Urinary bladder (tissue), 4 donors: ENCODE results near the gene CPT1A. TPM values are rescaled to one million over a fixed set of nuclear protein-coding genes. Genes with fewer than 3 reads are reported as not detected.
"Not testable (repeated sequence)": the region's sequence is repeated elsewhere in the genome, so short reads cannot be mapped to it uniquely, and the experiment has no call there.

ENCODE experiments used
- DNase-seq: peaks from one replicate; pipeline ENCODE4 v3.0.0-alpha.2; 2015; ENCODE audit errors: extremely low spot score
- H3K27ac ChIP-seq: one replicate; pipeline ENCODE4 v1.5.1; 2013; ENCODE audit warnings: low read depth, mild to moderate bottlenecking, moderate library complexity
- H3K36me3 ChIP-seq: one replicate; pipeline ENCODE4 v1.6.1; 2013; ENCODE audit warnings: mild to moderate bottlenecking, moderate library complexity; ENCODE audit not compliant: insufficient read depth
- H3K4me1 ChIP-seq: one replicate; pipeline ENCODE4 v1.6.1; 2013; ENCODE audit warnings: mild to moderate bottlenecking, moderate library complexity; ENCODE audit not compliant: insufficient read depth
- H3K4me3 ChIP-seq: one replicate; pipeline ENCODE4 v1.5.1; 2013; ENCODE audit warnings: low read depth, low read length
- WGBS: extraction: QIAGEN DNeasy Blood & Tissue Kit; methylation state at CpG from one replicate; pipeline ENCODE4 v1.1.7; 2013; 5-methylcytosine and 5-hydroxymethylcytosine counted together
- polyA plus RNA-seq: library from polyadenylated mRNA; stranded (reverse); fragments of 200-250 nt; gene quantifications from one replicate; pipeline ENCODE4 v1.2.3, GENCODE V29; 2013
- total RNA-seq: library from RNA; depleted of rRNA; stranded (reverse); fragments of >200 nt; gene quantifications from one replicate; pipeline ENCODE4 v1.2.3, GENCODE V29; 2014
- donor health status: healthy with polysubstance abuse.
- donor health status: healthy.

Gene CPT1A
- total RNA-seq, result 20.4 TPM
- 24.5 TPM for polyA plus RNA-seq

DNA sequence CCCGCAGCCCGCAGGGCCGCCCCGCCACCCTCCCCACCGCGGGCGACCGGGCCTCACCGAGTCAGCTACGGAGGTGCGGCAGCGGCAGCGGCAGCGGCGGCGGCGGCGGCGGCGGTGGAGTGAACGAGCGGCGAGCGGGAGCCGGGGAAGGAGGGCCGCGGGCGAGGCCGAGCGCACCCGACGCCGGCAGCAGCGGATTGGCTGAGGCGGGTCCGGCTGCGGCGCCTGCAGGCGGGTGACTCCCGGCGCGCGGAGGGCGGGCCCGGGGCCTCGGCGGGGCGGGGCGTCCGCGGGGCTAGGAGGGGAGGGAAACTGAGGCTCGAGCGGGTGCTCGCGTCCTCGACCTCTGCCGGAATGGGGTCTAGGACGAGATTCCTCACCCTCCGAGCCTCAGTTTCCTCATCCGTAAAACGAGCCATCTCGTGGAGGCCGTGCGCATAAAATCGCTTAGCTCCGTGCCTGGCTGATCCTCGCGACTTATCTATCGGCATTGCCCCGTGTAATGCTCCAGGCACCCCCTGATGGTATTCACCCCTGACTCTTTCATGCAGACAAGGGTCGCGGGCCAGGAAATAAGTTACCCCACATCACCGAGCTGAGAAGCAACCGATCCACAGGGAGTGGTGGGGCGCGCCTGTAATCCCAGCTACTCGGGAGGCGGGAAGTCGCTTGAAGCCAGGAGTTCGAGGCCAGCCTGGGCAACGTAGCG lies at the start of gene CPT1A:
Gene CPT1A, minus strand, starts transcription at position 199 of the 709 bp plus-strand sequence. CDS start 26,442 bp downstream, outside the sequence.
- Histone ChIP-seq H3K4me1 (peaks cover 3% of the 10 kb centered on the region), H3K36me3 (no peaks in the 10 kb centered on the region), H3K4me3 (peak within 1 kb of the TSS; percentile 92), H3K27ac (peak within 1 kb of the TSS; percentile 87)
- DNase-seq, result no peak
- 5% methylated on average over 82 of the region's 82 CpGs for WGBS

DNA sequence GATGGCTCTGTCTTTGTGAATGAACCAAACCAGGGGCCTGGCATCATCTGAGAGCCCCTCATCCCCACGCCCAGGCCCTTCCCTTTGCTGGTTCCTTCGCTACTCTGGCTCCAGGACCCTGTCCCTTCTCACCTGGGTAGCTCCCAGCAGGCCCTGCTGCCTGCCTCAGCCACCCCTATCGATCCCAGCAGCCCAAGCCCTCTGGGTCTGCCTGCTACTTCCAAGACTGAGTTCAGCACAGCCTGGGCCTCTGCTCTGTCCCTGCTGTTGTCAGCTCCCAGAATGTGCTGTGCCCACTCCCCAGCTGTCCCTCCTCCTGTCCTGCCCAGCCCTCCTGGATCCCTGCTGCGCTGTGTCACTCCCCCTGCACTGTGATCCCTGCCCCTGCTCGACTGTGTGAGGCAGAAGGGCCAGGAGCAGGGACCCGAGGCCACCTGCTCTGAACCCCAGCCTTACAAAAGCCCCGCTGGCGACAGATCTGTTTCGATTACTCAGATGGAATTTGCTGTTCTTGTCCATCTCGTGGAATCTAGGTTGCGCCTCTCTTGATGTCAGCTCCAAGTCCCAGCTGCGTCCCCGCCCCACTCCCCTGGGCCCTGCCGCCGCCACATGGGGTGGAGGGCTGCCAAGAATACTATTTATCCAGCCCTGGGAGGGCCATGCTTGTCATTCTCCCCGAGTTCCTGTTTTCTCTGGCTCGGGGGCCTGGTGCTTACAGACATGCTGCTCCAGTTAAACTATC lies 48.9 kb upstream of the CPT1A start:
- no peak overlapping the region for H3K4me3 ChIP-seq
- peak overlapping the region; percentile 60 for H3K27ac ChIP-seq
- no peaks in the 10 kb centered on the region for H3K4me1 ChIP-seq
- no peak for DNase-seq
- 48% methylated on average over 17 of the region's 17 CpGs for WGBS
- no peaks in the 10 kb centered on the region for H3K36me3 ChIP-seq

DNA sequence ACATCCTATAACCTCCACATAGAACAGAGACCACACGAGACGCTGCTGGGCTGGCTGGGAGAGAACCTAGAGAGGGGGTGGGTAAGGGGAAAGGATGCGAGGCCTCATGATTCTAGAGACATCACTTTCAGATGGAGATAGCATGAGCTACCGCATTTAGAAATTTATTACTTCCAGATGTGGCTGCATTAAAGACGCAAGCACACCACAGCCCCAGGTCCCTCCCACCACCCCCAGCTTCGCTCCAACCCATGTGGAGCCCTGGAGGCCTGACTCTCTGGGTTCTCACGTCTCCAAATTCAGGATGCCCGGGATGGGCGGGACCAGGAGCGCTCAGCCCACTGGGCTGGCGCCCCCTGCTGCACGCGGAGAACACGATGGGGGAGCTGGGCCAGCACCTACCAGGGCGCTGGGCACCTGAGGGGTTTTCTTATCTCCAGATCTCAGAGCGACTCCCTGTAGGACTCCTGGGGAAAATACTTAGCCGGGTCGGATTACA lies 48.3 kb upstream of the CPT1A start:
- no peak overlapping the region for H3K27ac ChIP-seq
- no peaks in the 10 kb centered on the region for H3K36me3 ChIP-seq
- 34% methylated on average over 18 of the region's 18 CpGs for WGBS
- no peak overlapping the region for H3K4me3 ChIP-seq
- no peaks in the 10 kb centered on the region for H3K4me1 ChIP-seq
- DNase-seq, result no peak

GRCh38 chr11:68884827-68885226 lies 43.1 kb upstream of the CPT1A start:
- H3K4me1 ChIP-seq, H3K36me3 ChIP-seq, H3K4me3 ChIP-seq, DNase-seq, H3K27ac ChIP-seq: not testable (repeated sequence)
- 91% methylated on average over 15 of the region's 15 CpGs for WGBS

DNA sequence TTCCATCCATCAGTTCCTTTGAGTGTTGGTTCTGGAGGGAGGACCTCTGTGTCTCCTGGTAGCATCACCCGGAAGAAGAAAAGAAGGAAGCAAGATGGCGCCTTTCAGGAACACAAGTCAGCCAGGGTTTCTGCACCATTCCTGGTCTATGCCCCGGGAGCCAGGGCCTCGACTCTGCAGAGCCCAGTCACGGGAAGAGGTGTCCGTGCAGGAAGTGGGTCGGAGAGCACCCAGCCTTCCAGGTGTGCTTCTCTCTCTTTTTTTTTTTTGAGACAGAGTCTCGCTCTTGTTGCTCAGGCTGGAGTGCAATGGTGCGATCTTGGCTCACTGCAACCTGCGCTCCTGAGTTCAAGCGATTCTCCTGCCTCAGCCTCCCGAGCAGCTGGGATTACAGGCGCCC lies 40.7 kb upstream of the CPT1A start:
- DNase-seq, result no peak
- H3K36me3 ChIP-seq, result no peaks in the 10 kb centered on the region
- no peak overlapping the region for H3K4me3 ChIP-seq
- WGBS, result 88% methylated on average over 13 of the region's 13 CpGs
- H3K4me1 ChIP-seq, result no peaks in the 10 kb centered on the region
- H3K27ac ChIP-seq, result no peak overlapping the region

DNA sequence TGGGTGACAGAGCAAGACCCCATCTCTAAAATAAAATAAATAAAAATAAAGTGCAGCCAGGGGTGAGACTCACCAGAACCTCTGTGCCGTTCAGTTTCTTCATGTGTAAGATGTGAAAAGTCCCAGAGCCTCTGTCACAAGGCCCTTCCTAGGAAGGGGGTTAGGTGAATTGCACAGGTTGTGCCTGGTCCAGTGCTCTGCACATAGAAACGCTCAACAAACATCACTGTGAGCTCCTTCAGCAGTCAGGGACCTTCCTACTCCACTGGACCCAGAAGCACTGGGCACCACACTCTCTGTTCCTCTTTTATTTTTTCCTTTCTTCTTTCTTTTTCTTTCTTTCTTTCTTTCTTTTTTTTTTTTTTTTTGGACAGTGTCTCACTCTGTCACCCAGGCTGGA lies 39.6 kb upstream of the CPT1A start:
- Histone ChIP-seq H3K36me3 (no peaks in the 10 kb centered on the region), H3K4me1 (no peaks in the 10 kb centered on the region), H3K4me3 (no peak overlapping the region), H3K27ac (no peak overlapping the region)
- 96% methylated on average over 2 of the region's 2 CpGs for WGBS
- no peak for DNase-seq

DNA sequence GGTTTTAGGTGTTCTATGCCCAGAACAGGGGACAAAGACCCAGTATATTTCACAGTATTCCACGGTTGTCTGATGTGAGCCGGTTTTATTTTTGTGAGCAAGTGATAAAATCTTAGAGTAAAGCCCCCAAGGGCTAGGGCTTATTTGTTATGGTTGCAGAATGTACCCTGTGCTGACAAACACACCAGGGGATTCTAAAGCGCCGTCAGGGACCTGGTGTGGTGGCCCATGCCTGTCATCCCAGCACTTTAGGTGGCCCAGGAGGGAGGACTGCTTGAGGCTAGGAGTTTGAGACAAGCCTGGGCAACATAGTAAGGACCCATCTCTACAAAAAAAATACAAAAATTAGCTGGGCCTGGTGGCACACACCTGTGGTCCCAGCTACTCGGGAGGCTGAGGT lies 39.1 kb upstream of the CPT1A start:
- Histone ChIP-seq H3K27ac (no peak overlapping the region), H3K4me1 (no peaks in the 10 kb centered on the region)
- 95% methylated on average over 5 of the region's 5 CpGs for WGBS

GRCh38 chr11:68878022-68878421 lies 36.3 kb upstream of the CPT1A start:
- DNase-seq, result no peak
- 84% methylated on average over 7 of the region's 7 CpGs for WGBS
- no peak overlapping the region for H3K27ac ChIP-seq
- no peak overlapping the region for H3K4me3 ChIP-seq
- H3K36me3 ChIP-seq, result no peaks in the 10 kb centered on the region
- H3K4me1 ChIP-seq, result no peaks in the 10 kb centered on the region

More for the DNA sequence above, 39.1 kb upstream of the CPT1A start:
- no peak overlapping the region for H3K4me3 ChIP-seq
- no peaks in the 10 kb centered on the region for H3K36me3 ChIP-seq
- DNase-seq, result no peak

DNA sequence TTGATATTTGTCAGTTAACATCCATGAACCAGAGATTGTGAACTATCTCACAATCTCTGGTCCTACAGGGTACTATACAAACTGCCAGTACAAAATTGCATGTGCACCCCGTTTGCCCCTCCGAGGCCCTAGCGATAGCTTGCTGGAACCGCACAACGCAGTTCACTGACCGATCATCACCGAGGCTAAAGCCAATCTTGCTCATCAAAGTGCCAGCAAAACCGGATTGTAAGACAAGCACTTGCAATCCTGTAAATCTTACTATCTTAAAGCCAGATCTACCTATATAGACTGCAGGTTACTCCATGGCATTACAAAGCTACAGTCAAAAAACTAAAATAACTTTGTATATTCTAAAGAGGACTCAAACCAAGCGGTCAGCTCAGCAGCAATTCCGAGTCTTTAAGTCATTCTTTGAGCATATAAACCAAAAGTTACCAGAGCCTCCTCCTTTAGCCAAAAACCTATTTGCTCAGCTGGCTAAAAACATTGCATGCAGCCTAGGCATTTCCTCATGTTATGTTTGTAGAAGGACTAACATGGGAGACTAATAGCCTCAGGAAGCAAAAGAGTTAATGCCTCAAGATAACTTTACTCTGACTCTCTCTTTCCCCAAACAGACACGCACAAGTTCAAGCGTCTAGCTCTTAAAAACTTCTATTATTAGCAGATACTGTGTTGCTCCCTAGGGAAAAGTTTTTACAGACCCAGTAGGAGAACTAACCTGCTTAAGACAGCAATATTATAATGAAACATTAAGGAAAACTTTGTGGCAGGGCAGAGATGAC lies 30.7 kb upstream of the CPT1A start:
- H3K27ac ChIP-seq, result no peak overlapping the region
- H3K4me3 ChIP-seq, result no peak overlapping the region
- no peaks in the 10 kb centered on the region for H3K36me3 ChIP-seq
- 70% methylated on average over 12 of the region's 12 CpGs for WGBS
- H3K4me1 ChIP-seq, result no peaks in the 10 kb centered on the region
- DNase-seq, result no peak

- Histone ChIP-seq H3K4me3 (no peak overlapping the region), H3K4me1 (no peaks in the 10 kb centered on the region), H3K36me3 (no peaks in the 10 kb centered on the region), H3K27ac (no peak overlapping the region)
- WGBS, result 37% methylated on average over 9 of the region's 9 CpGs
- no peak for DNase-seq
These were observed 28.8 kb upstream of the CPT1A start for GRCh38 chr11:68870470-68870869.

GRCh38 chr11:68868221-68868835 lies 26.6 kb upstream of the CPT1A start:
- Histone ChIP-seq H3K36me3 (no peaks in the 10 kb centered on the region), H3K27ac (no peak overlapping the region), H3K4me1 (no peaks in the 10 kb centered on the region), H3K4me3 (no peak overlapping the region)
- 93% methylated on average over 18 of the region's 18 CpGs for WGBS
- DNase-seq, result no peak

- no peaks in the 10 kb centered on the region for H3K4me1 ChIP-seq
- 89% methylated on average over 6 of the region's 6 CpGs for WGBS
- H3K4me3 ChIP-seq, result no peak overlapping the region
- DNase-seq, result no peak
- no peaks in the 10 kb centered on the region for H3K36me3 ChIP-seq
- no peak overlapping the region for H3K27ac ChIP-seq
These were observed 25.4 kb upstream of the CPT1A start for GRCh38 chr11:68867066-68867465.

DNA sequence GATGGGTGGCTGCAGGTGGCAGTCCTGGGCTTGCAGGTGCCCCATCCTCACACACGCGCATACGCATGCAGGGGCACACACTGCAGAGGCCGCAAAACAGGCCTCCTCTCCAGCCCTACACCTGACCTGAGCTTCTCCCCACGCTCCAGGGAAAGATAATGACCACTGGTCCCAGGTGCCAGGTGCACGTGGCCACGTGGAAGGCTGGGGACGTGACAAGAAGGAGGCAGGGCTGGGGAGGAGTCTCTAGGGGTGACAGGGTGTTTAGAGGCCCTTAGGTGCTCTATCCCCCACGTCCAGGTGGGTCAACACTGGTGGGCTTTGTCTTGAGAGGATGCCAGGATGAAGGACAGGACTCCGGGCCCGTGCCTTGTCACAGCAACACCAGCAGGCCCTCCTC lies 23.5 kb upstream of the CPT1A start:
- 89% methylated on average over 11 of the region's 11 CpGs for WGBS
- Histone ChIP-seq H3K4me3 (no peak overlapping the region), H3K27ac (no peak overlapping the region), H3K4me1 (no peaks in the 10 kb centered on the region), H3K36me3 (no peaks in the 10 kb centered on the region)
- DNase-seq, result no peak
